Caco-2 (cell line): Measurements from ENCODE around the gene CYP4F8. TPM values are rescaled to one million over a fixed set of nuclear protein-coding genes. Genes with fewer than 3 reads are reported as not detected.

ENCODE experiments used
- Bru-seq: library from RNA; stranded (reverse); fragments of 400-500 nt; gene quantifications from one replicate; lab custom pipeline; 2021; lab: Mats Ljungman, UMichigan
- BruChase-seq, 2 experiments: library from RNA; stranded (reverse); fragments of 400-500 nt; gene quantifications; one replicate each; lab custom pipeline; 2021; lab: Mats Ljungman, UMichigan
- BruUV-seq: library from RNA; stranded (reverse); fragments of 400-500 nt; replicated peaks from 2 replicates; lab custom pipeline; 2021; lab: Mats Ljungman, UMichigan
- CTCF ChIA-PET: fragments of 300-600 bp; sonication (Branson Sonifier 250); formaldehyde crosslinking; loops from one replicate; lab custom pipeline; 2022; ENCODE audit warnings: antibody characterized with exemption; lab: Charles Lee
- POLR2A ChIA-PET: fragments of 300-600 bp; sonication (Branson Sonifier 250); formaldehyde crosslinking; loops from one replicate; lab custom pipeline; 2022; ENCODE audit warnings: antibody characterized with exemption; lab: Charles Lee
- DNase-seq, 2 experiments: peaks; one replicate each; pipeline versions ENCODE4 v3.0.0 to v3.0.0-alpha.2; 2020 to 2022
- H3K27me3 ChIP-seq: replicated peaks from 2 replicates; pipeline ENCODE4 v1.6.0; 2011; ENCODE audit warnings: low read length; ENCODE audit not compliant: control insufficient read depth, insufficient read depth
- H3K36me3 ChIP-seq: 2 replicates; pipeline ENCODE4 v1.5.1; 2011; ENCODE audit warnings: low read length; ENCODE audit not compliant: control insufficient read depth, insufficient read depth
- H3K4me1 ChIP-seq: fragments of 250-450 bp; sonication (Bioruptor Pico); 2 replicates; pipeline ENCODE4 v1.5.1; 2020; ENCODE audit warnings: mild to moderate bottlenecking
- H3K4me3 ChIP-seq: 2 replicates; pipeline ENCODE4 v1.5.1; 2011; ENCODE audit warnings: low read depth, mild to moderate bottlenecking, control low read depth, low read length
- H3K9me3 ChIP-seq: fragments of 250-450 bp; sonication (Bioruptor Pico); 2 replicates; pipeline ENCODE4 v1.5.1; 2020; ENCODE audit warnings: mild to moderate bottlenecking, moderate library complexity
- H3K27ac Mint-ChIP-seq: one replicate; pipeline ENCODE4 v1.8.0; 2022; ENCODE audit warnings: mixed read lengths; ENCODE audit not compliant: unreplicated experiment
- H3K27me3 Mint-ChIP-seq: one replicate; pipeline ENCODE4 v1.8.0; 2022; ENCODE audit warnings: mixed read lengths; ENCODE audit not compliant: insufficient read depth, unreplicated experiment
- H3K36me3 Mint-ChIP-seq: one replicate; pipeline ENCODE4 v1.8.0; 2022; ENCODE audit warnings: mild to moderate bottlenecking, mixed read lengths; ENCODE audit not compliant: insufficient read depth, unreplicated experiment
- H3K4me1 Mint-ChIP-seq: one replicate; pipeline ENCODE4 v1.8.0; 2022; ENCODE audit warnings: low read depth, mixed read lengths; ENCODE audit not compliant: unreplicated experiment
- H3K4me3 Mint-ChIP-seq: one replicate; pipeline ENCODE4 v1.8.0; 2022; ENCODE audit warnings: mild to moderate bottlenecking, moderate library complexity, mixed read lengths; ENCODE audit not compliant: unreplicated experiment
- H3K9me3 Mint-ChIP-seq: one replicate; pipeline ENCODE4 v1.8.0; 2022; ENCODE audit warnings: mixed read lengths; ENCODE audit not compliant: unreplicated experiment
- CTCF ChIP-seq, 2 experiments: fragments of 200-600 bp in 1 of 2; IDR thresholded peaks; 1 replicate in 1 of 2; 2 replicates in 1 of 2; pipeline versions ENCODE4 v1.5.1 to v1.8.0; 2011 to 2022; ENCODE audit warnings: antibody characterized with exemption in 1 of 2, control low read depth in 1 of 2, inconsistent platforms in 1 of 2, low read depth in 1 of 2, low read length in 1 of 2, mild to moderate bottlenecking in 1 of 2, moderate library complexity in 1 of 2; ENCODE audit not compliant: insufficient read depth in 1 of 2, severe bottlenecking in 1 of 2, unreplicated experiment in 1 of 2
- intact Hi-C: fragments of 100-400 bp; cut with micrococcal nuclease; formaldehyde crosslinking; loops from one replicate; pipeline ENCODE4 v1.10.0; 2022; ENCODE audit not compliant: unreplicated experiment
- long read RNA-seq: library from polyadenylated mRNA; stranded (forward); transcript quantifications from one replicate; pipeline ENCODE4 v2.0.0, GENCODE V29; 2022
- total RNA-seq: library from RNA; stranded (reverse); gene quantifications from 2 replicates; pipeline ENCODE4 v1.2.3, GENCODE V29; 2022

CYP4F8 gene
- total RNA-seq (not detected in 2 replicates), Bru-seq, nascent RNA (not detected), BruChase-seq, experiment 1, labeled RNA remaining after a 2-hour chase (percentile 6 among the genes with signal in this experiment), BruChase-seq, experiment 2, labeled RNA remaining after a 6-hour chase (not detected)
- long read RNA-seq = 0 reads

GRCh38 chr19:15614507-15615379, at the start of gene CYP4F8:
CYP4F8 (plus strand) TSS chr19:15615218; CDS start chr19:15615617, 399 bp downstream.
- no peaks in the 10 kb centered on the region for H3K36me3 Mint-ChIP-seq
- H3K4me1 ChIP-seq = no peaks in the 10 kb centered on the region
- H3K27me3 ChIP-seq = no peaks in the 10 kb centered on the region; the same call in 1 of the 2 replicates
- no peak within 1 kb of the TSS for H3K4me3 ChIP-seq
- BruUV-seq = no TSS peak
- intact Hi-C loops = no loop called here
- H3K9me3 Mint-ChIP-seq = no peaks in the 10 kb centered on the region
- H3K36me3 ChIP-seq = no peaks in the 10 kb centered on the region
- POLR2A ChIA-PET = no interaction called here
- peaks cover 8% of the 10 kb centered on the region for H3K27me3 Mint-ChIP-seq
- peaks cover 5% of the 10 kb centered on the region for H3K4me1 Mint-ChIP-seq
- H3K4me3 Mint-ChIP-seq = no peak within 1 kb of the TSS
- CTCF ChIA-PET = no interaction called here
- H3K27ac Mint-ChIP-seq = no peak within 1 kb of the TSS
- DNase-seq = peak; percentile 41 to 43
- no peaks in the 10 kb centered on the region for H3K9me3 ChIP-seq
- no peak for TF ChIP-seq CTCF (IDR thresholded peaks at IDR 0.05; ENCODE audit: insufficient read depth in 1 of 2, low read depth in 1 of 2, low read length in 1 of 2, severe bottlenecking in 1 of 2, unreplicated experiment in 1 of 2)

GRCh38 chr19:15570420-15570819, 44.6 kb upstream of the CYP4F8 start:
- H3K9me3 ChIP-seq = no peaks in the 10 kb centered on the region
- Mint-ChIP-seq H3K27me3 (peaks cover 23% of the 10 kb centered on the region), H3K36me3 (no peaks in the 10 kb centered on the region), H3K4me1 (no peaks in the 10 kb centered on the region), H3K9me3 (no peaks in the 10 kb centered on the region), H3K4me3 (no peak overlapping the region), H3K27ac (no peak overlapping the region)
- POLR2A ChIA-PET = no interaction called here
- CTCF ChIA-PET = no interaction called here
- intact Hi-C loops = no loop called here
- no peak overlapping the region for H3K4me3 ChIP-seq
- H3K27me3 ChIP-seq = no peaks in the 10 kb centered on the region; the same call in 1 of the 2 replicates
- BruUV-seq = no TSS peak
- H3K36me3 ChIP-seq = no peaks in the 10 kb centered on the region
- TF ChIP-seq CTCF (IDR thresholded peaks at IDR 0.05; ENCODE audit: insufficient read depth in 1 of 2, low read depth in 1 of 2, low read length in 1 of 2, severe bottlenecking in 1 of 2, unreplicated experiment in 1 of 2) = no peak
- H3K4me1 ChIP-seq = no peaks in the 10 kb centered on the region
- DNase-seq = no peak

- DNase-seq = no peak
- Histone ChIP-seq H3K9me3 (no peaks in the 10 kb centered on the region), H3K27me3 (no peaks in the 10 kb centered on the region), H3K4me1 (no peaks in the 10 kb centered on the region), H3K4me3 (no peak overlapping the region), H3K36me3 (no peaks in the 10 kb centered on the region)
- ChIA-PET POLR2A (no interaction called here), CTCF (no interaction called here)
- no peak overlapping the region for H3K4me3 Mint-ChIP-seq
- H3K27me3 Mint-ChIP-seq = peaks cover 15% of the 10 kb centered on the region
- no peaks in the 10 kb centered on the region for H3K4me1 Mint-ChIP-seq
- no peaks in the 10 kb centered on the region for H3K9me3 Mint-ChIP-seq
- intact Hi-C loops = no loop called here
- no TSS peak for BruUV-seq
- no peak overlapping the region for H3K27ac Mint-ChIP-seq
- no peaks in the 10 kb centered on the region for H3K36me3 Mint-ChIP-seq
- no peak for TF ChIP-seq CTCF (IDR thresholded peaks at IDR 0.05; ENCODE audit: insufficient read depth in 1 of 2, low read depth in 1 of 2, low read length in 1 of 2, severe bottlenecking in 1 of 2, unreplicated experiment in 1 of 2)
These were observed 39.6 kb upstream of the CYP4F8 start for GRCh38 chr19:15575406-15575805.
